ENCODE measurements around the gene ELOVL1.
A peak's percentile ranks its signal among the peaks of the same experiment; 100 is the strongest.
"Not testable (repeated sequence)": the region's sequence is repeated elsewhere in the genome, so short reads cannot be mapped to it uniquely, and the experiment has no call there.

The ELOVL1 gene

GRCh38 chr1:43367904-43368645 lies at the start of gene ELOVL1:
ELOVL1 (minus strand) TSS chr1:43368011; CDS start chr1:43365609, 2,402 bp downstream.
- DNase-seq (ENCODE audit: low read depth), result peak; percentile 79

- no peak for DNase-seq (ENCODE audit: low read depth)
These were observed 48.1 kb upstream of the ELOVL1 start for GRCh38 chr1:43415901-43416300.

GRCh38 chr1:43414634-43415223 lies 46.9 kb upstream of the ELOVL1 start:
- DNase-seq (ENCODE audit: low read depth), result peak; percentile 53

- not testable (repeated sequence) for DNase-seq (ENCODE audit: low read depth)
These were observed 45.6 kb upstream of the ELOVL1 start for GRCh38 chr1:43413426-43413825.

- no peak for DNase-seq (ENCODE audit: low read depth)
These were observed 42.8 kb upstream of the ELOVL1 start for GRCh38 chr1:43410571-43410970.

- no peak for DNase-seq (ENCODE audit: low read depth)
These were observed 38.0 kb upstream of the ELOVL1 start for GRCh38 chr1:43405876-43406234.

- no peak for DNase-seq (ENCODE audit: low read depth)
These were observed 37.5 kb upstream of the ELOVL1 start for GRCh38 chr1:43405219-43405875.

GRCh38 chr1:43404353-43404752 lies 36.5 kb upstream of the ELOVL1 start:
- no peak for DNase-seq (ENCODE audit: low read depth)

GRCh38 chr1:43402089-43402865 lies 34.5 kb upstream of the ELOVL1 start:
- DNase-seq (ENCODE audit: low read depth), result no peak

- DNase-seq (ENCODE audit: low read depth), result not testable (repeated sequence)
These were observed 32.6 kb upstream of the ELOVL1 start for GRCh38 chr1:43400441-43400840.

GRCh38 chr1:43398227-43398626 lies 30.4 kb upstream of the ELOVL1 start:
- no peak for DNase-seq (ENCODE audit: low read depth)

GRCh38 chr1:43396059-43396458 lies 28.2 kb upstream of the ELOVL1 start:
- no peak for DNase-seq (ENCODE audit: low read depth)

- no peak for DNase-seq (ENCODE audit: low read depth)
These were observed 27.7 kb upstream of the ELOVL1 start for GRCh38 chr1:43395523-43395922.

GRCh38 chr1:43392702-43393101 lies 24.9 kb upstream of the ELOVL1 start:
- no peak for DNase-seq (ENCODE audit: low read depth)

GRCh38 chr1:43389326-43390313 lies 21.8 kb upstream of the ELOVL1 start, which contains the start of the genes MED8 and SZT2:
MED8 (minus strand) TSS chr1:43389800; CDS start chr1:43389764, 36 bp downstream.
SZT2 (plus strand) TSS chr1:43389899; CDS start chr1:43389969, 70 bp downstream.
- peak; percentile 84 for DNase-seq (ENCODE audit: low read depth)

- DNase-seq (ENCODE audit: low read depth), result no peak
These were observed 20.8 kb upstream of the ELOVL1 start for GRCh38 chr1:43388613-43389012.

GRCh38 chr1:43387976-43388599 lies 20.3 kb upstream of the ELOVL1 start:
- DNase-seq (ENCODE audit: low read depth), result no peak

GRCh38 chr1:43386676-43387075 lies 18.9 kb upstream of the ELOVL1 start:
- DNase-seq (ENCODE audit: low read depth), result no peak

- no peak for DNase-seq (ENCODE audit: low read depth)
These were observed 15.6 kb upstream of the ELOVL1 start for GRCh38 chr1:43383449-43383848.

GRCh38 chr1:43382027-43382779 lies 14.4 kb upstream of the ELOVL1 start:
- no peak for DNase-seq (ENCODE audit: low read depth)

Data from activated T-cell treated with anti-CD3 and anti-CD28 coated beads for 1 hour (primary cell).